Uterus (tissue), 4 donors: ENCODE measurements around the gene FOLR3. TPM values are rescaled to one million over a fixed set of nuclear protein-coding genes. Genes with fewer than 3 reads are reported as not detected.
"Not testable (repeated sequence)": the region's sequence is repeated elsewhere in the genome, so short reads cannot be mapped to it uniquely, and the experiment has no call there.

Source experiments
- DNase-seq, 2 donors: peaks; one replicate each; pipeline ENCODE4 v3.0.0-alpha.2; 2019 to 2020
- H3K27ac ChIP-seq, 2 donors: fragments of 200-600 bp; sonication (generic); 1 replicate in 1 of 2; 2 replicates in 1 of 2; pipeline ENCODE4 v1.5.1; 2016 to 2018
- H3K27me3 ChIP-seq, 2 donors: fragments of 200-600 bp; sonication (generic); one replicate each; pipeline ENCODE4 v1.5.1; 2018 to 2019; ENCODE audit warnings: control low read depth in 1 of 2
- H3K36me3 ChIP-seq, 2 donors: fragments of 200-600 bp; sonication (generic); one replicate each; pipeline ENCODE4 v1.5.1; 2019; ENCODE audit warnings: control low read depth in 1 of 2
- H3K4me1 ChIP-seq, 2 donors: fragments of 200-600 bp; sonication (generic); one replicate each; pipeline ENCODE4 v1.5.1; 2018 to 2019; ENCODE audit warnings: control low read depth in 1 of 2
- H3K4me3 ChIP-seq, 2 donors: fragments of 200-600 bp; sonication (generic); 1 replicate in 1 of 2; 2 replicates in 1 of 2; pipeline ENCODE4 v1.5.1; 2018 to 2019; ENCODE audit warnings: mild to moderate bottlenecking in 1 of 2
- H3K9me3 ChIP-seq, 2 donors: fragments of 200-600 bp; sonication (generic); one replicate each; pipeline ENCODE4 v1.5.1; 2019; ENCODE audit warnings: control low read depth in 1 of 2
- POLR2A ChIP-seq, 2 donors: fragments of 450-650 bp; IDR thresholded peaks; one replicate each; pipeline ENCODE4 v1.6.1; 2016; ENCODE audit warnings: antibody characterized with exemption in 2 of 2, mild to moderate bottlenecking in 1 of 2, moderate library complexity in 1 of 2
- intact Hi-C: fragments of 100-400 bp; cut with DNase I; formaldehyde crosslinking; loops from one replicate; pipeline ENCODE4 v1.15.1; 2023; ENCODE audit warnings: low total_unique reads
- total RNA-seq, 4 donors: library from RNA; depleted of rRNA in 3 of 4; stranded (reverse); fragments of >200 nt in 3 of 4; gene quantifications; one replicate each; pipeline versions ENCODE4 v1.1.0 to v1.2.4, GENCODE V29; 2014 to 2023
- TF ChIP-seq, protein P1 (sequence below), 4 experiments: fragments of 200-600 bp in 2 of 4; fragments of 450-650 bp in 2 of 4; sonication (generic) in 2 of 4; IDR thresholded peaks; one replicate each; pipeline ENCODE4 v1.5.1; 2016 to 2019; ENCODE audit warnings: antibody characterized with exemption in 4 of 4, mild to moderate bottlenecking in 2 of 4, moderate library complexity in 1 of 4
- donor health status: DM: yes; HTN: yes; CAD: no.

FOLR3 gene
- total RNA-seq, 4 donors from 2014 or later, result not detected

DNA sequence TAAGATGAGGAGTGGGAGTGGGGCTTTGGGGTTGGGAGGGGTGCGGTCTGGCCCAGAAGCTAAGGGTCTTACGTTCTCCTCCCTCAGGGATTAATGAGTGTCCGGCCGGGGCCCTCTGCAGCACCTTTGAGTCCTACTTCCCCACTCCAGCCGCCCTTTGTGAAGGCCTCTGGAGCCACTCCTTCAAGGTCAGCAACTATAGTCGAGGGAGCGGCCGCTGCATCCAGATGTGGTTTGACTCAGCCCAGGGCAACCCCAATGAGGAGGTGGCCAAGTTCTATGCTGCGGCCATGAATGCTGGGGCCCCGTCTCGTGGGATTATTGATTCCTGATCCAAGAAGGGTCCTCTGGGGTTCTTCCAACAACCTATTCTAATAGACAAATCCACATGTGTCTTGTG lies 4.0 kb downstream of the FOLR3 start:
- Histone ChIP-seq H3K4me3 (no peak overlapping the region), H3K27ac (no peak overlapping the region), H3K27me3 (no peaks in the 10 kb centered on the region), H3K4me1 (no peaks in the 10 kb centered on the region), H3K9me3 (no peaks in the 10 kb centered on the region), H3K36me3 (no peaks in the 10 kb centered on the region)
- intact Hi-C loops, result no loop called here
- DNase-seq, result no peak
- TF ChIP-seq, protein P1, sequence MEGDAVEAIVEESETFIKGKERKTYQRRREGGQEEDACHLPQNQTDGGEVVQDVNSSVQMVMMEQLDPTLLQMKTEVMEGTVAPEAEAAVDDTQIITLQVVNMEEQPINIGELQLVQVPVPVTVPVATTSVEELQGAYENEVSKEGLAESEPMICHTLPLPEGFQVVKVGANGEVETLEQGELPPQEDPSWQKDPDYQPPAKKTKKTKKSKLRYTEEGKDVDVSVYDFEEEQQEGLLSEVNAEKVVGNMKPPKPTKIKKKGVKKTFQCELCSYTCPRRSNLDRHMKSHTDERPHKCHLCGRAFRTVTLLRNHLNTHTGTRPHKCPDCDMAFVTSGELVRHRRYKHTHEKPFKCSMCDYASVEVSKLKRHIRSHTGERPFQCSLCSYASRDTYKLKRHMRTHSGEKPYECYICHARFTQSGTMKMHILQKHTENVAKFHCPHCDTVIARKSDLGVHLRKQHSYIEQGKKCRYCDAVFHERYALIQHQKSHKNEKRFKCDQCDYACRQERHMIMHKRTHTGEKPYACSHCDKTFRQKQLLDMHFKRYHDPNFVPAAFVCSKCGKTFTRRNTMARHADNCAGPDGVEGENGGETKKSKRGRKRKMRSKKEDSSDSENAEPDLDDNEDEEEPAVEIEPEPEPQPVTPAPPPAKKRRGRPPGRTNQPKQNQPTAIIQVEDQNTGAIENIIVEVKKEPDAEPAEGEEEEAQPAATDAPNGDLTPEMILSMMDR (IDR thresholded peaks at IDR 0.05), result no peak
- TF ChIP-seq POLR2A (IDR thresholded peaks at IDR 0.05), result no peak

DNA sequence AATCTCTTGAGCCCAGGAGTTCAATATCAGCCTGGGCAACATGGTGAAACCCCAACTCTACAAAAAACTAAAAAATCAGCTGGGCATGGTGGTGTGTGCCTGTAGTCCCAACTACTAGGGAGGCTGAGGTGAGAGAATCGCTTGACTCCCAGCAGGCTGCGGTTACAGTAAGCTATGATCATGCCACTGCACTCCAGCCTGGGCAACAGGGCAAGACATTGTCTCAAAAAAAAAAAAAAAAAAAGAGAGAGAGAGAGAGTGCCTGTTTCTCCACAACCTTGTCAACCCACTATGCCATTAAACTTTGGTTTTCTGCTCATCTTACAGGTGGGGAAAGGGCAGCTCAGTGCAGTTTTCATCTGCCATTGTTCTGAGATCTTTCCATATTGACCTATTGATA lies 5.1 kb downstream of the FOLR3 start:
- H3K36me3 ChIP-seq, result no peaks in the 10 kb centered on the region
- intact Hi-C loops, result no loop called here

DNA sequence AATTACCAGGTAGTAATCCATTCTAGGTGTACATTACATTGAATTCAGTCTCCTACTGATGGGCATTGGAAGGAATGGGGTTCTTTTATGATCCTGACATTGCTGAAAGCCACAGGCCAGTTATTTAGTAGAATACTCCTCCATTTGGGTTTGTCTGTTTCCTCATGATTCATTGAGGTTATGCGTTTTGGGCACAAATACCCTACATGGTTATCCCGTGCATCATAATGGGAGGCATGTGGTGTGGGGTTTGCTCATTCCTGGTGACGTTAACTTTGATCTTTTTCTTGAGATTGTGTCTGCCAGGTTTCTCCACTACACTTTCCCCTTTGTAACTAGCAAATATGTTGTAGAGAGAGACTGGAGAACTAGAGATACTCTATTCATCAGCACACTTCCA lies 5.5 kb downstream of the FOLR3 start:
- H3K4me1 ChIP-seq, result no peaks in the 10 kb centered on the region
- H3K27ac ChIP-seq, result no peak overlapping the region
- H3K4me3 ChIP-seq, result no peak overlapping the region
- H3K27me3 ChIP-seq, result no peaks in the 10 kb centered on the region
- H3K9me3 ChIP-seq, result no peaks in the 10 kb centered on the region
- intact Hi-C loops, result no loop called here
- DNase-seq, result no peak
- H3K36me3 ChIP-seq, result no peaks in the 10 kb centered on the region
- TF ChIP-seq, protein P1 (IDR thresholded peaks at IDR 0.05), result no peak
- TF ChIP-seq POLR2A (IDR thresholded peaks at IDR 0.05), result no peak

More for the DNA sequence above, 5.1 kb downstream of the FOLR3 start:
- no peak overlapping the region for H3K4me3 ChIP-seq
- TF ChIP-seq, protein P1 (IDR thresholded peaks at IDR 0.05), result no peak
- TF ChIP-seq POLR2A (IDR thresholded peaks at IDR 0.05), result no peak
- H3K27ac ChIP-seq, result no peak overlapping the region
- no peaks in the 10 kb centered on the region for H3K27me3 ChIP-seq
- no peaks in the 10 kb centered on the region for H3K9me3 ChIP-seq
- H3K4me1 ChIP-seq, result no peaks in the 10 kb centered on the region
- no peak for DNase-seq

DNA sequence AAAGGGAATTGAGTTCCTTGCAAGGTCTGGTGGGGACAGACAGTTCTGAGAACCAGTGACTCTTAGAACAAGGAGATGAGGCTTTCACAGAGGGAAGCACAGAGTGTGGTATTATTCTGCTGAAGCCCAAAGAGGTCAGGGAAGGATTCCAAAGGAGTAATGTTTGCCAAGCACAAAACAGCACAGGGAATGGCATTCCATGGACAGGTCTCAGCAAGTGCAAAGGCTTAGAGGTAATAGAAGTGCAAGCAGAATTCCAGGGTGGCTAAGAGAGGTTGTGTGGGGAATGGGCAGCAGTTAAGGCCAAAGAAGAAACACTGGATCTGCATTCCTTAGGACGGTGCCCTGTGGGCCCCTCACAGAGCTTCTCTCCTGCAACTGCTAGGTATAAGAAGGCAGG lies 6.6 kb downstream of the FOLR3 start:
- H3K4me1 ChIP-seq, intact Hi-C loops, H3K27me3 ChIP-seq, H3K27ac ChIP-seq, DNase-seq, H3K4me3 ChIP-seq, H3K9me3 ChIP-seq, H3K36me3 ChIP-seq: not testable (repeated sequence)

DNA sequence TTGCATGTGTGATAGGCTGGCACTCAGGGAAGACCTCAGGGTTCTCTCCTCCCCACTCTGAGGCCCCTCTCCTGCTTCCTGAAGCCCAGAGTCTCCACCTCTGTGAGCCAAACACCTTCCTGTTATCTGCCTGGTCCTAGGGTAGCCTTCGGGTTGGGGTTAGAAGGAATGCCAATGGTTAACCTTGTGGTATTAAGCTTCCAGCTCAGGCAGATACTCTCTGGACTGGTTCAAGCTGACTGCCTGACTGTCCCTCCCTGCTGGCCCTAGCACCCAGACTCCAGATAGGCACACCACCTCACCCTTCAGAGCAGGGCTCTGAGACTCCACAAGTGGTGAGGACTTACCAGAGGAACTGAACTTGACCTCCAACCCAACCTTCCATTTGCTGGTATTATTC lies 7.0 kb downstream of the FOLR3 start:
- DNase-seq, H3K4me1 ChIP-seq, H3K9me3 ChIP-seq, H3K36me3 ChIP-seq, H3K4me3 ChIP-seq, intact Hi-C loops, H3K27ac ChIP-seq, H3K27me3 ChIP-seq: not testable (repeated sequence)

DNA sequence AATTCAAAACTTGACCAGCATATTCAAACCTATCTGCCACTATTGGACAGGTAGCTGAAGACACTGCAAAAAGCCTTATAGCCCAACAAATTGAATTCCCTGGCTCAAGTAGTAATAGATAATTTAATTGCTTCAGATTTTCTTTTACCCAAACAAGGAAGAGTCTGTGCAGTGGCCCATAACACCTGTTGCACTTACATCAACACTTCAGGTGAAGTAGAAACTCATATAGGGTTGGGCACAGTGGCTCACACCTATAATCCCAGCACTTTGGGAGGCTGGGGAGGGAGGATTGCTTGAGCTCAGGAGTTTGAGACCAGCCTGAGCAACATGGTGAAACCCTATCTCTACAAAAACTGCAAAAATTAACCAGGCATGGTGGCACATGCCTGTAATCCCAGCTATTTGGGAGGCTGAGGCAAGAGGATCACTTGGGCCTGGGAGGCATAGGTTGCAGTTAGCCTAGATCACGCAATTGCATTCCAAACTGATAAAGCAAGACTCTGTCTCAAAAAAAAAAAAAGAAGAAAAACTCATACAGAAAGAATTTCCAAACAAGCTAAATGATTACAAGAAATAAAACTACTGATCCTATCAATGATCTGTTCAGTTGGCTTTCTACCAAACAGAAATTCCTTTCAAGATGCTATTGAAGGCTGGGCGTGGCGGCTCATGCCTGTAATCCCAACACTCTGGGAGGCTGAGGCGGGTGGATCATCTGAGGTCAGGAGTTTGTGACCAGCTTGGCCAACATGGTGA lies 9.5 kb downstream of the FOLR3 start:
- Histone ChIP-seq H3K36me3 (no peaks in the 10 kb centered on the region), H3K9me3 (no peaks in the 10 kb centered on the region), H3K4me1 (no peaks in the 10 kb centered on the region), H3K27ac (no peak overlapping the region), H3K27me3 (no peaks in the 10 kb centered on the region), H3K4me3 (no peak overlapping the region)
- no peak for TF ChIP-seq POLR2A (IDR thresholded peaks at IDR 0.05)
- TF ChIP-seq, protein P1 (IDR thresholded peaks at IDR 0.05), result no peak
- intact Hi-C loops, result no loop called here
- DNase-seq, result no peak
